BE2C (cell line): ENCODE data around the gene MRTFA.

Experiments used
- DNase-seq: peaks from one replicate; pipeline ENCODE4 v3.0.0-alpha.2; 2020
- H3K27me3 ChIP-seq: fragments of 250-450 bp; sonication (Bioruptor Pico); 2 replicates; pipeline ENCODE4 v1.5.1; 2020; ENCODE audit warnings: mild to moderate bottlenecking
- H3K36me3 ChIP-seq: fragments of 250-450 bp; sonication (Bioruptor Pico); 2 replicates; pipeline ENCODE4 v1.5.1; 2020; ENCODE audit warnings: mild to moderate bottlenecking
- H3K4me1 ChIP-seq: fragments of 250-450 bp; sonication (Bioruptor Pico); 2 replicates; pipeline ENCODE4 v1.5.1; 2020
- H3K4me3 ChIP-seq: 2 replicates; pipeline ENCODE4 v1.5.1; 2011; ENCODE audit warnings: low read depth, low read length
- H3K9me3 ChIP-seq: fragments of 250-450 bp; sonication (Bioruptor Pico); 2 replicates; pipeline ENCODE4 v1.5.1; 2020
- TF ChIP-seq, protein P1 (sequence below): IDR thresholded peaks from 2 replicates; pipeline ENCODE4 v1.5.1; 2012; ENCODE audit warnings: mild to moderate bottlenecking, low read depth, low read length

Gene MRTFA

DNA sequence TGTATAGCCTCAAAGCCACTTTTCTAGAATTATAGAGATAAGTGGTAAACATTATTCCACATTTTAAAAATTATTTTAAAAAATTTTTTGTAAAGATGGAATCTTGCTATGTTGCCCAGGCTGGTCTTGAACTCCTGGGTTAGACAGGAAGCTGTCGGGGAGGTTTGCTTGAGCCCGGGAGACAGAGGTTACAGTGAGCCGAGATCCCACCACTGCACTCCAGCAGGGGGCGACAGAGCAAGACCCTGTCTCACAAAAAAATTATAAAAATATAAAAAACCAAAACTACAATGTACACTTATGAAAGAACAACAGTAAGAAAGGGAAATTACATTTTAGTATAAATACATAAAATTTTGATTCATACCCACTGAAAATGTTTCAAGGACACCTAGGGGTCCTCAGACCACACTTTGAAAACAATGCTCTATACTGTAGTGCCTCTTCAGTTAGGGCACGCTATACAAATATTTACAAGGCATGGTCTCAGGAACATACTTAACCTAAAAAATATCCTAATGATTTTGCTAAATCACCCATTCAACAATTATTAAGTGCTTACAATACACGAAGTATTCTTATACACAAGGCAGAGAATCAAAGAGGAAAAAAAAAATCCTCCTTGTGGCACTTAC lies 111.2 kb downstream of the MRTFA start:
- no peak overlapping the region for H3K4me3 ChIP-seq
- no peaks in the 10 kb centered on the region for H3K36me3 ChIP-seq
- H3K4me1 ChIP-seq = no peaks in the 10 kb centered on the region
- no peaks in the 10 kb centered on the region; the same call in 1 of the 2 replicates for H3K9me3 ChIP-seq
- no peaks in the 10 kb centered on the region for H3K27me3 ChIP-seq
- DNase-seq = peak; percentile 61
- TF ChIP-seq, protein P1, sequence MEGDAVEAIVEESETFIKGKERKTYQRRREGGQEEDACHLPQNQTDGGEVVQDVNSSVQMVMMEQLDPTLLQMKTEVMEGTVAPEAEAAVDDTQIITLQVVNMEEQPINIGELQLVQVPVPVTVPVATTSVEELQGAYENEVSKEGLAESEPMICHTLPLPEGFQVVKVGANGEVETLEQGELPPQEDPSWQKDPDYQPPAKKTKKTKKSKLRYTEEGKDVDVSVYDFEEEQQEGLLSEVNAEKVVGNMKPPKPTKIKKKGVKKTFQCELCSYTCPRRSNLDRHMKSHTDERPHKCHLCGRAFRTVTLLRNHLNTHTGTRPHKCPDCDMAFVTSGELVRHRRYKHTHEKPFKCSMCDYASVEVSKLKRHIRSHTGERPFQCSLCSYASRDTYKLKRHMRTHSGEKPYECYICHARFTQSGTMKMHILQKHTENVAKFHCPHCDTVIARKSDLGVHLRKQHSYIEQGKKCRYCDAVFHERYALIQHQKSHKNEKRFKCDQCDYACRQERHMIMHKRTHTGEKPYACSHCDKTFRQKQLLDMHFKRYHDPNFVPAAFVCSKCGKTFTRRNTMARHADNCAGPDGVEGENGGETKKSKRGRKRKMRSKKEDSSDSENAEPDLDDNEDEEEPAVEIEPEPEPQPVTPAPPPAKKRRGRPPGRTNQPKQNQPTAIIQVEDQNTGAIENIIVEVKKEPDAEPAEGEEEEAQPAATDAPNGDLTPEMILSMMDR = peak; percentile 86

DNA sequence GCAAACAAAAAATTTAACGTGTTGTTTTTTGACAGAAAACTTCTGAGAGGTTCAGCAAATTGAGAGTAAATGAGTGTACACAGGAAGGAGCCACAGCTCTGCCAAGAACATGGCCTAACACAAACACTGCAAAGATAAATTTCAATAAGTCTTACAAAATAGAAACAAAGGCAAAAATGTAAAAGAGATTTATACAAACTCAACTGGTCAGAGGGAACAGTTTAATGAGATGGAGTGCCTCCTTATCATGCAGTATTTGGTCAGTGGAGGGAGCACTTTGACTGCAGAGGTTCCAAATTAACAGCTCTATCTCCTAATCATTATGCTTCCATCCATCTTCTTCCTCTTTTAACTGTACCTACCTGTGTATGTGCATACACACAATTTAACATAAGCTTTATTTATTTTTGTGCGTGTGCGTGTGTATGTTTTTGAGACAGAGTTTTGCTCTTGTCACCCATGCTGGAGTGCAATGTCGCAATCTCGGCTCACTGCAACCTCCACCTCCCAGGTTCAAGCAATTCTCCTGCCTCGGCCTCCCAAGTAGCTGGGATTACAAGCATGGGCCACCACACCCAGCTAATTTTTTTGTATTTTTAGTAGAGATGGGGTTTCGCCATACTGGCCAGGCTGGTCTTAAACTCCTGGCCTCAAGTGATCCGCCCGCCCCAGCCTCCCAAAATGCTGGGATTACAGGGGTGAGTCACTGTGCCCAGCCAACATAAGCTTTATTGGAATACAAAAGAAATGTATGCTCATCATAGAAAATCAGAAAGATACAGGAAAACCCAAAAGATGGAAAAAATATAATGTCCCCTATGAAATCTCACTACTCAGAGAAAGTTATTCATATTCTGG lies 111.9 kb downstream of the MRTFA start:
- TF ChIP-seq, protein P1 = peak; percentile 24; the same call in 1 of the 2 replicates
- H3K4me1 ChIP-seq = no peaks in the 10 kb centered on the region
- no peaks in the 10 kb centered on the region for H3K27me3 ChIP-seq
- no peaks in the 10 kb centered on the region; the same call in 1 of the 2 replicates for H3K9me3 ChIP-seq
- no peak for DNase-seq
- H3K4me3 ChIP-seq = no peak overlapping the region
- H3K36me3 ChIP-seq = no peaks in the 10 kb centered on the region

DNA sequence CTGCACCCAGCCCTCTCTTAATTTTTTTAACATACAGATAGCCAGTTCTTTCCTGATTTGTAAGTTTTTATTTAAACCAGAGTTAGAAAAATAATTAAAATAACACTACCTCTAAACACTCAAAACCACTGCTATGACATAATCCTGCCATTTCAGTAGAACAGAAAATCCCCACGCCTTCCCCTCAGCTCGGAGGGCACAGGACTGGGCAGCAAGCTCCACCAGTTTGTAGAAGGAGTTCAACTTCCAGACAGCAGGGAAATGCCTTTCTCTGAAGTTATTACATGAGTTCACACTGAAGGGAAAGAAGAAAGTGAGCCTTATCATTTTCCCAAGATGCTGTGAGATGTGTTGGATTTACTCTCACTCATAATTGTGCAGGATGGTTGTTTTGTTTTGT lies 114.4 kb downstream of the MRTFA start:
- H3K9me3 ChIP-seq = no peaks in the 10 kb centered on the region; the same call in 1 of the 2 replicates
- no peaks in the 10 kb centered on the region for H3K27me3 ChIP-seq
- no peak overlapping the region for H3K4me3 ChIP-seq
- no peak for DNase-seq
- TF ChIP-seq, protein P1 = no peak
- H3K36me3 ChIP-seq = no peaks in the 10 kb centered on the region
- no peaks in the 10 kb centered on the region; the same call in 1 of the 2 replicates for H3K4me1 ChIP-seq

DNA sequence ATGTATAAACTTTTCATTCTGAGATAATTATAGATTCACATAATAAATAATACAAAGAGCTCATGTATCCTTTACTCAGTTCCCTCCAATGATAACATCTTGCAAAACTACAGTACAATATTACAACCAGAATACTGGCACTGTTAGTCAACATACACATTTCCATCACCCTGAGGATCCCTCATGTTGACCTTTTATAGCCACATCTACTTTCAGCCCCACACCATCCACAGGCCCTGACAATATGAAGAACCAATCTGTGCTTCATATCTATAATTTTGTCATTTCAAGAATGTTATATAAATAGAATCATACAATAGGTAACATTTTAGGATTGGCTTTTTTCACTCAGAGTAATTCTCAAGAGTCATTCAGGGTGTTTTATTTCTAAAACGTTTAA lies 115.5 kb downstream of the MRTFA start:
- DNase-seq = no peak
- no peaks in the 10 kb centered on the region; the same call in 1 of the 2 replicates for H3K9me3 ChIP-seq
- no peaks in the 10 kb centered on the region; the same call in 1 of the 2 replicates for H3K4me1 ChIP-seq
- TF ChIP-seq, protein P1 = no peak
- H3K4me3 ChIP-seq = no peak overlapping the region
- H3K36me3 ChIP-seq = no peaks in the 10 kb centered on the region
- H3K27me3 ChIP-seq = no peaks in the 10 kb centered on the region

DNA sequence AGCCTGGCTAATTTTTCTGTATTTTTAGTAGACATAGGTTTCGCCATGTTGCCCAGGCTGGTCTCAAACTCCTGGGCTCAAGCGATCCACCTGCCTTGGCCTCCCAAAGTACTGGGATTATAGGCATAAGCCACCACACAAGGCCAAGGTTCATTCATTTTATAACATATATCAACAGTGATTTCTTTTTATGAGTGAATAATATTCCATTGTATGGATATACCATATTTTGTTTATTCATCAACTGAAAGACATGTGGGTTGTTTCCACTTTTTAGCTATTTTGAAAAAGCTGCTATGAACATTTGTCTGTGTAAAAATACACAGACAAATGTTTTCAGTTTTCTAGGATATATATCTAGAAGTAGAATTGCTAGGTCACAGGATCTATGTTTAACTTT lies 116.0 kb downstream of the MRTFA start:
- Histone ChIP-seq H3K9me3 (no peaks in the 10 kb centered on the region; the same call in 1 of the 2 replicates), H3K4me1 (no peaks in the 10 kb centered on the region; the same call in 1 of the 2 replicates), H3K27me3 (no peaks in the 10 kb centered on the region), H3K4me3 (no peak overlapping the region), H3K36me3 (no peaks in the 10 kb centered on the region)
- DNase-seq = no peak
- TF ChIP-seq, protein P1 = no peak
